NK-92 treated with Interleukin-12 subunit alpha and Interleukin-12 subunit beta, amount 100 ng/mL, for 24 hours (cell line): ENCODE results near the gene VSIG10L2.

Experiments
- DNase-seq: peaks from one replicate; lab custom pipeline; 2025; lab: John Stamatoyannopoulos, UW

The VSIG10L2 gene

DNA sequence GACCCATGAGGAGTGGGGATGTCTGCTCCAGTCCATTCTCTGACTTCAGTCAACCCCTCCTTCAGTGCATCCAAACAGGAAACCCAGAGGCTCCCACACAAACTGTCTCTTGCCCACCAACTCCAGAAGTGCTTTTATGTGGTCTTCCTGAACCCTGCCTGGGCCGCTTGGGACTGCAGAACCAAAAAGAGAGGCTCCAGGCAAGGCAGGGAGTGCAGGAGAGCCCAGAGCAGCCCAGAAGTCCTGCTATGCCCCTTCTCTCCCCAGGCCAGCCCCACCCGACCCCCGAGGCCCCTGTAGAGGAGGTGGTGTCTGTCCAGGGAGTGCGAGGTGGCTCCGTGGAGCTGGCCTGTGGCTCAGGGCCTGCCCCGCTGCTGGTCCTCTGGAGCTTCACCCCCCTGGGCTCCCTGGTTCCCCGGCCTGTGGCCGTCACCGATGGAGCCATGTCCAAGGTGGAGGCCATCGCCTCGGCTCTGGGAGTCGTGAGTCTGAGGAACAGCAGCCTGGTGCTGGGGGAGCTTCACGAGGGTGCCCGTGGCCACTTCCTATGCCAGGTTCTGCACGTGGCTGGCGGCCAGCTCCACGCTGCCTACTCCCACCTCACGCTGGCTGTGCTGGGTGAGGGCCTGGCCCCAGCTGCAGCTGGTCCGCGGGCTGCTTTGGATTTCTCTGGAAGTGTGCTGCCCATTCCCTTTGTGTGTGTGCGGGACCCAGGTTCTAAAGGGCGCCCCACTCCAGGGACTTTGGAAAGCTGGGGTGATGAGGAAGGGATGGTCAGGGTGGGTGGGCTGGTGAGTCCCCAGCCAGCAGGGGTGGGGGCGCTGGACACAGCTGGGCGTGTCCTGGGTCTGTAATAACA, 1.8 kb downstream of the VSIG10L2 start:
- DNase-seq, result no peak

DNA sequence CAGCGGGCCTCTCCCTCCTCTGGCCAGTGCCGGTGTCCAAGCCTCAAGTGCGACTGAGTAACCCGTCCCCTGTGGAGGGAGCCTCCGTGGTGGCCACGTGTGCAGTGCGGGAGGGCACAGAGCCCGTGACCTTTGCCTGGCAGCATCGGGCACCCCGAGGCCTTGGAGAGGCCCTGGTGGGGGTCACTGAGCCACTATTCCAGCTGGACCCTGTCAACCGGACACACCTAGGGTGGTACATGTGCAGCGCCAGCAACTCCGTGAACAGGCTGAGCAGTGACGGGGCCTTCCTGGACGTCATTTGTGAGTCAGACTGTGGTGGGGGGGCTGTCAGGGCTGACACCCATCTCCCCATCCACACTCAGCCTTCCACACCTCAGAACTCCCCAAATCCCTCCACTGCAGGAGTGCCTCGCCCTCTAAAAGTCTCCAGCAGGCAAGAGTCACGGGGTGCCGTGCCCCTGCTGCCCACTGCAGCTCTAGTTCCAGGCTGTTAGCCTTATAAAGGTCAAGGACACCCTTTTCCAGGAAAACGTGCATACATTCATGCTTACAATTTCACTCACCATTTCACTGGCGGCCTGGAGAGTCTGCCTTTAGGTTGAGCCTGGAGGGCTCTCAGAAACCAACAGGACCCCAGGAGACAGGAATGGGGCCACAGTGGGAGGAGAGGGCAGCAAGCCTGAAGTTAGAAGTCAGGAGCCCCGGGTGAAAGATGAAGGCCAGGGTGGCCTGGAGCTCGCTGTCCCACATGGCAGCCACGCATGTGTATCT, 2.6 kb downstream of the VSIG10L2 start:
- no peak for DNase-seq

DNA sequence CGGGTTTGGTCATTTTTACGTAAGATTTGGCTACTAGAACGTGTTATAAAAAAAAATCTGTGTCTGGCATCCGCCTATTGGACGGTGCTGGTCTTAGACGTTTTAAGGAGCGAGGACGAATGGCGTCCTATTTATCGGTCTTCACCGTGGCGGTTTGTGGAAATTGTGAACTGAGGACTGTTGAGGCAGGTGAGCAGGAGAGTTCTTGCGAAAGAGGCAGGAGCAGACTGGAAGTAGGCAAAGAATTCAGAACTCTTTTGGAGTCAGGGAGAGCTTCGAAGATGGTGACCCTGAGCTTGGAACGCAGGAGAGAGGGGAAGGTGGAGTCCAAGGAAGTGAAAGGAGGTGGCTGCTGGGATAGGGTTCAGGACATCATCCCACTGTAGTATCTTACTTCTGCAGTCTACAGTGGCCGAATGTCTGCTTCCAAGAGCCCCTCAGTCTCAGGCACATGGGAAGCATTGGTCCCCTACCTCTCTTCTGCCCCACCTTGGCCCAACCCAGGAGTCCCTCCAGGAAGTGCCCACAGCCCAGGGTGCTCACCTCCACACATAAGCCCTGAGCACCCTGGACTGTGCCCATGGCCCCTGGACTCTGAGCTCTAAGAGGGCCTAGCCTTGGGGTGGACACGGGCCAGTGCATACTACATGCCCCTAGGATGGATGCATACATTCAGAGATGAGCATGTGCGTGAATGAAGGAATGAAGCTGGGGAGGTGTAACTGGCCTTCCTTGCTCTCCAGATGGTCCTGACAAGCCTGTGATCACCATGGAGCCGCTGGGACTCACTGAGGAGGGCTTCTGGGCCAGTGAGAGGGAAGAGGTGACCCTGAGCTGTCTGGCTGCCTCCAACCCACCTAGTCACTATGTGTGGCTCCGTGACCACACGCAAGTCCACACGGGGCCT, 3.7 kb downstream of the VSIG10L2 start:
- no peak for DNase-seq

DNA sequence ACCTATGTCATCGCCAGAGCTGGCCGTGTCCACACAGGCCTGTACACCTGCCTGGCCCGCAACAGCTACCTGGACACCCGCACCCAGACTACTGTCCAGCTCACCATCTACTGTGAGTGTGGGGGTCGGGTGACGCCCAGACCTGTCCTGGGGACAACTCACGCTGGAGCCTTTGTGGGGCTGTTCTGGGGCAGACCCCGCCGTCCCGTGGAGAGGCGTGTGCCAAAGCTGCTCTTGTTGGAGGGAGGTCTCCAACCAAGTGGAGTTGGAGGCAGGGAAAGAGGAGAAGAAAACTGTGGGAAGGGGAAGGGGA, 4.3 kb downstream of the VSIG10L2 start:
- DNase-seq, result no peak

DNA sequence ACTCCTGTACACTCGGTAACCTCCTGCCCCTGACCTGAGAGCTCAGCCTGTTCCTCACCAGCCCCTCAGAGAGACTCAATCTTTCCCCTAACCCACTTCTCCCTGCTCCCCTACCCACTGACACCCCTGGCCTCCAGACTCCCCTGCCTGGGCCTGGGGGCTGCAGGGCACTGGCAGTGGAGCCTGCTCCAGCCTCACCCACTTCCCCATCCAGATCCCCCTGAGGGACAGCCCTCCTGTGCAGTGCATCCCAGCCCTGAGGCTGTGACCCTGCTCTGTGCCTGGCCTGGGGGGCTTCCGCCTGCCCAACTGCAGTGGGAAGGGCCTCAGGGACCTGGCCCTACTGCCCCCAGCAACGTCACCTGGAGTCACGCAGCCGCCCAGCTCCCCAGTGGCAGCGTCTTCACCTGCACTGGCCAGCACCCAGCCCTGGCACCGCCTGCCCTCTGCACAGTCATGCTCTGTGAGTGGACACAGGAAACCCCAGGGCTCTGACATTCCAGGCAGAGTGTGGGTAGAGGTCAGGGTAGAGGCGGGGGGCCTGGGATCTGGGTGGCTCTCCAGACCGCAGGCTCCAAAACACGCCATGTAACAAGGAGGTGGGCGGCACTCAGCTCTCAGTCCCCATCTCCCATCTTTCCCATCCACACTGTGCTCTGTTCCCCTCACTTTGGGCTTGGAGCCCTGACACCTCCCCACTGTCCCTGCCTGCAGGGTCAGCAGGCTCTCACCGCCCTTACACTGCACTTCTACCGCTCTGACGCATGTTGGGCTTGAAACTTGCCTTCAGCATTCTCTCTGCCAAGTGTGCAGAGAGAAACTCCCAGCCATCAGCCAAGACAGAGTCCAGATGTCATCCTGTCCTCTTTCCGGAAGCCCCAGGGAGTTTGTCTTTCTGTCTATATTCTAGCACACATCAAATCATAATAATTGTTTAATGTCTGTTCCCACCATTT, 5.1 kb downstream of the VSIG10L2 start:
- no peak for DNase-seq

DNA sequence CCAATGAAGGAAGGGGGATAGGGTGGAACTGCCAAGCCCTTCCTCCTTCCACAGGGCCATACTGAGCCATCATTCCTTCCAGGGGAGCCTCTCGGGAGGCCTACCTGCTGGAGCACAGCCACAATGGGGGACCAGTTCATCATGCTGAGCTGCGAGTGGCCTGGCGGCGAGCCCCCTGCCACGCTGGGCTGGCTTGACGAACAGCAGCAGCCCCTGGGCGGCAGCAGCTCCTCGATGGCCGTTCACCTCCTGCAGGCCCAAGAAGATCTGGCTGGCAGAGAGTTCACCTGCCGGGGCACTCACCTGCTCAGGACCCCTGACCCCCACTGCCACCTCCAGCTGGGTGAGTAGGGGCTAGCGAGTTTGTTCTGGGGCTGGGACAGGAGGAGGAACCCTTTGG, 5.9 kb downstream of the VSIG10L2 start:
- no peak for DNase-seq

DNA sequence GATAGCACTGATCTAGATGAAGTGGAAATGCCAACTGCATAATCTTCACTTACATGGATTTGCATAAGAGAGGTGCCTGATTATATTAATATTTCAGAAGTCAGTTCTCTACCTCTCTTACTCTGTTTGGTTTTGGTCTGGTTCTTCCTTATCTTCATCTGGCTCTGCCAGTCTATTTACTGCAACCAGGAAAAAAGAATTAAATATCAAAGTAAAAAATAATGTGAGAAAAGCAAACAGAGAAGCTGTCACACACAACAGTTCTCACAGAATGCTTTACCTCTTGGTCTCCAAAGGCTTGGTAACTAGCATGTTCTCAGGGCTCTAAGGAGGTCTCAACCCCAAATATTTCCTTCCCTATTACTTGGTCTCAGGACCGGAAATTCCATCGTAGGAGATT, 6.7 kb downstream of the VSIG10L2 start:
- DNase-seq, result no peak

DNA sequence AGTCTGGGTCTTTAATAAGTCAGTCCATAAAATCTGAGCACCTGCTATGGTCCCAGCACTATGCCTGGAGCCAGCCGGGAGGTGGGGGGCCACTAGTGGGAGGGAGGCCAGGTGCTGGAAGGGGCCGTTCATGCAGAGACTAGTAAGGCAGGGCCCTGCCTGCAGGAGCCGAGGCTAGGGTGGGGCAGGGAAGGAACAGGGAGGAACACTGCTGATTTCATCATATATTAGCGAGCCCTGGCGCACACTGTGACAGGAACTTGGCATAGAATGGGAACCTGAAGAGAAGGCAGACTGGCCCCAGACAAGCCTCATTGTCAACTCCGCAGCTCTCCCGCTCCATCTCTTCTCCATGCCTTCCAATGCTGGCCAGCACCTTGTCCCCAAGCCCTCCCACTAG, 7.1 kb downstream of the VSIG10L2 start:
- no peak for DNase-seq

DNA sequence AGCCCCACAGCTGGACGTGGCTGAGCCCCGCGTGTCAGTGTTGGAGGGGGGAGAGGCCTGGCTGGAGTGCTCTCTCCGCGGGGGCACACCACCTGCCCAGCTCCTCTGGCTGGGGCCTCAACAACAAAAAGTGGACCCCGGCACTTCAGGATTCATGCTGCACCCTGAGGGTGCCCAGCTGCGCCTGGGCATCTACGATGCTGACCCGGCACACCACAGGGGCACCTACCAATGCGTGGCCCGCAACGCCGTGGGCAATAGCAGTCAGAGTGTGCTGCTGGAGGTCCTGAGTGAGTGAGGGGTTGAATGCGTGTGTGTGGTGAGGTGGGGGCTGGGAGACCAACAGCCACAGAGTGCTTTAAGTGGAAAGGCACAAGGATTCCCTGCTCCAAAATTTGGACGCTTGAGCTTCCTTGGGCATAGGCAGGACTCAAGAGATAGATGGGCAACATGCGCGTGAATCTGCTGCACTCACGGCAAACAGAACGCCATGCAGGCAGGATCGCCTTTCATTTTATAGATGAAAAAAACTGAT, 7.6 kb downstream of the VSIG10L2 start:
- no peak for DNase-seq

DNA sequence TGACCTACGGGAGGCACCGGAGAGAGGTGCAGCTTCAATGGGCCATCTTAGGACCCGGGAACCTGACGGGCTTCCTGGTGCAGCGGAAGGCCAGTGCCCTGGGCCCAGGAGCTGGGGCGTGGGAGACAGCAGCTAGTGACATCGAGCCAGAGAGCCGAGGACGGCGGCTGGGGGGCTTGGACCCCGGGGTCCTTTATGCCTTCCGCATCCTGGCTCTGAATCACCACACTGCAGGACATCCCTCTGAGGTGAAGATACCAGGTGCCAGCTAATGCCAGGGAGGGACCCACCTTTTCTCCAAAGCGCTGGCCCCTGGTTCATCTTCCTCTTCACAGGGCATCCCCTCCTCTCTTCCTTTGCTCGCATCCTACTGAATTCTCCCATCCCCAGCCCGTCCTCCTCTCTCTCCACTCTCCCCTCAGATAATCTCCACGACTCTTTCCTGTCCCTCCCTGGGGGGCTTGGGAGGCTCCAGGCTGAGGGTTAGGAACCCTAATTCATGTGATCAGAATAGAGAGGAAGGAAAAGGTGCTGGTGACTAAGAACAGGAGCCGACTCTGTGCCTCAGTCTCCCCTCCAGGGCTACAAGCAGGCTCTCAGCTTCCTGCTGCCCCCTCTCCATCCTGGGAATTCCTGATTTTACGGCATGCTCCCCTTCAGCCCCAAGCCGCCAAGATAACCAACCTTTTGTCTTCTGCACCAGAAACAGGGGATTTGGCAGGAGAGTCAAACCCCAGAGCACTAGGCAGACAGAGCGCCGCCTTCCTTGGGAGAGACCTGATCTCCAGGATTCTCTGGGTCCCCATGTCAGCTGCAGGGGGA, 8.5 kb downstream of the VSIG10L2 start:
- DNase-seq, result no peak

DNA sequence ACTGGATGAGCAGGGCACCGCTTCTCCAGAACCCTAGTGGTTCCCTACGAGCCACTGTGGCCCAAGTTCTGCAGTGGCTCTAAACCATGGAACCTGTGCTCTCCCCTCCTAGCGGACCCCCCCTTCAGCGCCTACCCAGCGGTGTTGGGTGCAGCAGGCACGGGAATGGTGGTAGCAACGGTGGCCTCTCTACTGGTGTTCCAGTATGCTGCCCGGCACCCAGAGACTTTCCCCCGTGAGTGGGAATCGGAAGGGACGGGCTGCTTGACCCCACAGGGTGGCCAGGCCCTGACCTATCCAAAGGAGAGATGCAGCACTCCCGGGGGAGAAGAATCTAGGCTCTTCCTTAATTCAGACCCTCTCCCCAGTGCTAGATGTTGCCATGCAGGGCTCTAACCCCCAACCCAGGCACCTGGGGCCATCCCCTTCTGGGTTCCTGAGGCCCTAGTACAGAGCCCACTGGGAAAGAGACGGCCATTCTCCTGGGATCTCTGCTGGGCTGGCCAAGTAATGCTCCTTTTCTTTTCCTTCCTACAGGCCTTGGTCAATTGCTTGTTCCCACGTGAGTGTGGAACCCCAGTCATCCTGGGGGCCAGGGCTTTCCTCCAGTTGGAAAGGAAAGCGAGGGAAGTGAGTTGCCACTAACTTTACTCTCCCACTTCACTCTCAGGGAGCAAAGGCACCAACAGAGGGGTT, 9.2 kb downstream of the VSIG10L2 start:
- DNase-seq, result no peak

DNA sequence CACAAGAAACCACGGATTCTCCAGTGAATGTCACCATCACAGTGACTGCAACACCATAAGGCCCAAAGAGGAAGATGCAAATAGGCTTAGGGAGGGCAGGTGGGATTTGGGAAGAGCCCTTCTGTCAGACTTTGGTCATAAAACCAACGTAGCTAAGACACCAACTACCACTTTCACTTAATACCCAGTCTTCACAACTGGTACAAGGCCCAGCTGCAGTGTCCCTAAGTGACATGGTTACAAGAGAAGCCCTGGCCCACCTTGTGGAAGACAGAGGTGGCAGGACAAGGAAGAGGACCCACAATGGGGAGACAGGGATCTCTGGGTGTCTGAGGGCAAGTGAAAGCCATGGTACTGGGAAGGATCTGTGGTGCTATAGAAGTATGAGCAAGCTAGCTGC, 10.0 kb downstream of the VSIG10L2 start:
- DNase-seq, result no peak

DNA sequence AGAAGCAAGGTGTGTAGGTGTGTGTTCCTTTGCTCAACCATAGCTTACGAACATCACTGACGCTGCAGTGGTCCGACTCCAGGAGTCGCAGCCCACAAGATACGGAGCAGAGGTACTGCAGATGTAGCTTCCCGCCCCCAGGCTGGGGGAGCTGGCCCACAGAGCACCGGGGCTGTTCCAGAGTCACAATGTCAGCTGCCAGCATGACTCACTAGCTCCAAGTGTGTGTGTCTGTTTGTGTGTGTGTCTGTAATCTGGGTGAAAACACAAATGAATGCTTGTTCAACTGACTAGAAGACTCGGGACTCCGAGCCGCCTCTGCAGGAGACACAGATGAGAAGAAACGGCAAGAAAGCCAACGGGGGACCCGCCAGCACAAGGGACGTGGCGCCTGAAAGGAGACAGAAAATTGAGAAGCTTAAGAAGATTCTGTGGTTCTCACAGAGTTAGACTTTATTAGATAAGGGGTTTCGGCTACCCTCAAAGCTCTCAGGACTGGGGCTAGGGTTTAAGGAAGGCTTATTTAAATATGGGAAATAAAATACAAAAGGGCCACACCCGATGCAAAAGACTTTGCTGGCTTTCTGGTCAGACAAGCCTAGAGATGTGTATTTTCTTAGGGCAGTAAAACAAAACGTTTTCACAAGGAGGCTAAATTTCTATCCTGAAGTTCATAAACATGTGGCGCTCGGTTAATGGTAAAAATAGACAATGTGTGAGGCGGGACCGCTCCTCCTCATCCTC, 10.7 kb downstream of the VSIG10L2 start:
- DNase-seq, result no peak

DNA sequence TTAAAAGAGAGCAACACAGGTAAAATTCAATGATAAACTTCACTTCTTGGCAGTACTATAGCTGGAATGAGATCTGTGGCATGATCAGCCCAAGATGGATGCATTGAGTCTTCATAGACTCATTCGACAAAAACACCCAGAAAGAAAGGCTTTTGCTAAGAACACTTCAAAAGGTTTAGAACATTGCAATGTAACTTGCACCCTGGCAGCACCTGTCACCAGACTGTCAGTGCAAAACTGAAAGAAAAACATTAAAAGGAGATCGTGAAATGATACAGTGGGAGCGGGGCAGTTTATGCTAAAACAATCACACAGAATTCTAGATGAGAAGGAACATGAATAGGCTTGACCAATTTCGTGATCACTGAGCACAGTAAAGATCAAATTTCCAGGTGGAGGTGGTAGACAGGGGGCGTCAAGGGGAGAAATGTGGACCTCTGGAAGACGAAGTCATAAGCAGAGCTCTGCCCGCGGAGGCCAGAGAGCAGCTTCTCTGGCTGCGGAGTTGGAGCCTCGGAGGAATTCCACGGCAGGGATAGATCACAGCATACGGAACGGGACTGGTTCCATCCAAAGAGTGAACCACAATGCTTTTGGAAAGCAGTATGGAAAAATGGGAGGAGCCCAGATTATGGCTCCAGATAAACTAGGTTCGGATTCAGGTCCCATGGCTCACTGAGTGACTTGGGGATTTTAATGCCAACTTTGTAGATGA, 11.9 kb downstream of the VSIG10L2 start:
- no peak for DNase-seq

DNA sequence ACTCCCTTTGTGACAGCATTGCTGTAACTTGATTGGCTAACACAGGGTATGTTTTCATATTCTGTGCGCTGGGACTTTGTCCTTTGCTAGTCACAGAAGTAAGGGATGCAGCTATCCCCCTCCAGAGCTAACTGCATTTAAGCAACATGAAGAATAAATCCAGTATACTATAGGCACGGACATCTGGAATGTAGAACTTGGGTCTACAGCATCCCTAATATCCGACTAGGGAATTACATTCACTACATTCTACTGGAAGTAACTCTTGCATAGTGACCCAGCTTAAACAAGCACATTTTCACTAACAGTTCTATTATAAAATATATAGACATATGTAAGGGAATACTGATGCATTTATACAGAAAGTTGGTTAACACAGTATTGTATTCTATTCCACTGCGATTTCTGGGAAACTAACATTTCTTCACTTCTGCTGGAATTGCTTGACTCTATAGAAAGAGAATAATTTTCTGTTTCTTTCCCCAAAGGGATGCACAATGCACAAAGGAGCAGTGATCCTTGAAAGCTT, 13.1 kb downstream of the VSIG10L2 start:
- no peak for DNase-seq

DNA sequence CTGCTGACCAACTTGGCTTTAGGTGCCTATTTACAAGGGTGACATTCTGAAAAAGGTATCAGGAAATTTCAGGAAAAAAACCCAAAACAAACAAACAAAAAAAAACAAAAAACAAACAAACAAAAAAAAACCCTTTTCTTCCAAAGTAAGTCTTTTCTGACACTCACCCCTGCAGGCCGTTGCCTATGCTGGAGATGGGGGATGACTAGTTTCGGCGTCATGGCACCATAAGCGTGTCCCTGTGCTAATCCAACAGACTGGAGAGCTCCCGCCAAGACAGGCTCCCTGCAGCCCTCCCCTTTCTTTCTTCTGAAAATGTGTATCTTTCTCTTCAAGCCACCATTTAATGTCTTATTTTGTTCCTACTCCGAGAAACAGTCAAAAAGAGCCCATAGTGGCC, 13.7 kb downstream of the VSIG10L2 start:
- DNase-seq, result no peak

DNA sequence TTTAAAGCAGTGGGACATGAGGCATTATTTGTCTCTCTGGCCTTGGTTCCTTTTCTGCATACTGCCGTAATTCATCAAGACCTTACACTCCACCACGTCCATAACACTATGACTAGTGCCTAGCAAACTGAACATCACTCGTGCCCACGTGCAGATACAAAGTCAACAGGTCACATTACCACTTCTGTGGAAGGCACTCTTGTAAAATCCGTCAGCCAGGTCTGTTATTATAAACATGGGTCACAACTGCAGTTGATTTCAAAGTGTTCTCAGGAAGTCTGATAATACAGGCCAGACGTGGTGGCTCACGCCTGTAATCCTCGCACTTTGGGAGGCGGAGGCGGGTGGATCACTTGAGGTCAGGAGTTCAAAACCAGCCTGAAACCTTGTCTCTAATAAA, 14.1 kb downstream of the VSIG10L2 start:
- no peak for DNase-seq

DNA sequence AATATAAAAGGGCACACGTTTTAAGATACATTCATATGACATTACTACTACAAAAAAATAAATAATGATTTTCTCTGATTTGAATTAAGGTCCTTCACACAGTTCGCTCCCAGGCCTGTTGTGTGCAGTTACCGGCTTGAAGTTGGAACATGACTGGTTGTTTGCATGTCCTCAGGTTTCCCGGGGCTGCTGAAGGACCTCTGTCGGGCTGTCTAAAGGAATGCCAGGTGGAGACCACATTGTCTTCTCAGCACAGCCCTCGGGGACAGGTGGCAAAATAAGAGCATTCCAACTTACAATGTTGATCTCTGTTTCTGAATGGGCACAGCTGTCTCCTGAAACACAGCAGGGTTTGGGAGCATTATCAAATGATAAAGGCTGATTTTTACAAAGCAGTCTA, 14.9 kb downstream of the VSIG10L2 start:
- no peak for DNase-seq
